Spleen (tissue), 11 donors: ENCODE measurements around the gene DOCK2. TPM values are rescaled to one million over a fixed set of nuclear protein-coding genes. Genes with fewer than 3 reads are reported as not detected.

Experiments used
- DNase-seq: peaks from one replicate; pipeline ENCODE4 v3.0.0-alpha.2; 2020
- H3K27ac ChIP-seq, 8 donors: fragments of 200-600 bp; sonication (generic) in 7 of 8; 1 replicate in 4 of 8; 2 replicates in 4 of 8; pipeline versions ENCODE4 v1.5.0 to v1.8.0; 2016 to 2021; ENCODE audit warnings: inconsistent platforms in 4 of 8, mild to moderate bottlenecking in 4 of 8, moderate library complexity in 1 of 8
- H3K27me3 ChIP-seq, 7 donors: fragments of 200-600 bp; sonication (generic) in 6 of 7; replicated peaks in 1 of 7; 1 replicate in 4 of 7; 2 replicates in 3 of 7; pipeline versions ENCODE4 v1.5.0 to v1.8.0; 2016 to 2021; ENCODE audit warnings: inconsistent platforms in 3 of 7, mild to moderate bottlenecking in 1 of 7
- H3K36me3 ChIP-seq, 6 donors: fragments of 200-600 bp; sonication (generic) in 5 of 6; 1 replicate in 4 of 6; 2 replicates in 2 of 6; pipeline versions ENCODE4 v1.5.0 to v1.8.0; 2016 to 2021; ENCODE audit warnings: inconsistent platforms in 2 of 6
- H3K4me1 ChIP-seq, 6 donors: fragments of 200-600 bp; sonication (generic) in 5 of 6; 1 replicate in 3 of 6; 2 replicates in 3 of 6; pipeline versions ENCODE4 v1.5.0 to v1.8.0; 2016 to 2021; ENCODE audit warnings: inconsistent platforms in 3 of 6
- H3K4me3 ChIP-seq, 8 donors: fragments of 200-600 bp; sonication (generic) in 7 of 8; 1 replicate in 4 of 8; 2 replicates in 4 of 8; pipeline versions ENCODE4 v1.5.0 to v1.8.0; 2016 to 2021; ENCODE audit warnings: inconsistent platforms in 4 of 8, mild to moderate bottlenecking in 4 of 8, moderate library complexity in 2 of 8
- H3K9me3 ChIP-seq, 8 donors: fragments of 200-600 bp; sonication (generic) in 7 of 8; 1 replicate in 4 of 8; 2 replicates in 4 of 8; pipeline versions ENCODE4 v1.5.0 to v1.8.0; 2016 to 2021; ENCODE audit warnings: inconsistent platforms in 4 of 8
- POLR2A ChIP-seq, 3 donors: fragments of 450-650 bp; IDR thresholded peaks; one replicate each; pipeline ENCODE4 v1.5.1; 2017; ENCODE audit warnings: antibody characterized with exemption in 3 of 3, mild to moderate bottlenecking in 1 of 3
- POLR2AphosphoS5 ChIP-seq, 3 donors: sonication (generic); formaldehyde crosslinking; IDR thresholded peaks; one replicate each; pipeline ENCODE4 v1.5.1; 2017; ENCODE audit warnings: antibody characterized with exemption in 3 of 3
- WGBS, 5 donors: extraction: QIAGEN DNeasy Blood & Tissue Kit in 3 of 5; methylation state at CpG; one replicate each; pipeline versions ENCODE4 v1.1.5 to v1.1.7; 2013 to 2018; 5-methylcytosine and 5-hydroxymethylcytosine counted together
- intact Hi-C: fragments of 100-400 bp; cut with DNase I; formaldehyde crosslinking; loops from one replicate; pipeline ENCODE4 v1.15.0; 2023; ENCODE audit warnings: low total_unique reads
- polyA plus RNA-seq, 3 donors: library from polyadenylated mRNA; stranded (reverse); fragments of 200-250 nt; gene quantifications; one replicate each; pipeline ENCODE4 v1.2.1, GENCODE V29; 2013
- total RNA-seq, 7 donors: library from RNA; depleted of rRNA in 3 of 7; stranded (reverse); fragments of >200 nt in 3 of 7; fragmentation: NEBNext Ultra II Directional in 4 of 7; extraction: Animal tissue kit (Norgen Biotek cat#: 25700) in 4 of 7; gene quantifications; one replicate each; pipeline versions ENCODE4 v1.1.0 to v1.2.1, GENCODE V29; 2016 to 2021
- TF ChIP-seq, protein P1 (sequence below), 11 experiments: fragments of 200-600 bp in 7 of 11; fragments of 450-650 bp in 4 of 11; sonication (generic) in 4 of 11; IDR thresholded peaks in 8 of 11; conservative IDR thresholded peaks in 3 of 11; 1 replicate in 7 of 11; 2 replicates in 4 of 11; pipeline versions ENCODE4 v1.4.0 to v1.8.0; 2016 to 2021; ENCODE audit warnings: antibody characterized with exemption in 11 of 11, inconsistent platforms in 4 of 11, mild to moderate bottlenecking in 1 of 11
- donor health status: healthy with polysubstance abuse.
- donor health status: DM: no; HTN: no; CAD: no; lungs with moderate emphysema.
- donor health status: DM: no; HTN: no; CAD: no.
- donor health status: Bipolar disorder and iron deficiency.
- donor health status: healthy.
- donor health status: DM: no; HTN: no; CAD: no.
- donor health status: DM: yes; HTN: yes; CAD: no.

Gene DOCK2
- total and polyA plus RNA-seq, 10 donors: 30.6 to 321 (median 198) TPM

DNA sequence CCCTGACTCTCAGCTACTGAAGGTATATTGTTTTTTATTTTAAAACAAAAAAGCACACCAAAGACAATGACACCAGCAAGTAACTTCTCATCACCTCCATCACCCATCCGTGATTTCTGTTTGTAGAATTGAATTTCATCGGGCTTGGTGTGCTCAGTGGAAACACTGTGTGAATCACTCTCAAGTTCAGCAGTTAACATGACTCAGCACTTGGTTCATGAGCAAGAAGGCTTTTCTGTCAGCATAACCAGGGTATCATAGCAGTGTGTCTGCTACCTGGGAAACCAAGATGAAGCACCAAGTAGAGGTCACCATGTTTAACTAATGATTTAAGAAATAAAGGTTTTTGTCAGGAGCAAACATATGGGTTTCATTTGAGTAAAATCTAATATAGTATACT lies 219.5 kb downstream of the DOCK2 start:
- Histone ChIP-seq H3K36me3 (peaks cover 0 to 33% (median 2%) of the 10 kb centered on the region in 6 donors), H3K27me3 (no peaks in the 10 kb centered on the region), H3K9me3 (peaks cover 0 to 17% (median 13%) of the 10 kb centered on the region in 8 donors), H3K4me3 (no peak overlapping the region), H3K27ac (no peak overlapping the region), H3K4me1 (peaks cover 0 to 3% (median 0%) of the 10 kb centered on the region in 6 donors)
- intact Hi-C loops: no loop called here
- DNase-seq: no peak
- 82 to 94% (median 89%) methylated on average over 2 of the region's 2 CpGs for WGBS, 5 donors
- TF ChIP-seq, protein P1, sequence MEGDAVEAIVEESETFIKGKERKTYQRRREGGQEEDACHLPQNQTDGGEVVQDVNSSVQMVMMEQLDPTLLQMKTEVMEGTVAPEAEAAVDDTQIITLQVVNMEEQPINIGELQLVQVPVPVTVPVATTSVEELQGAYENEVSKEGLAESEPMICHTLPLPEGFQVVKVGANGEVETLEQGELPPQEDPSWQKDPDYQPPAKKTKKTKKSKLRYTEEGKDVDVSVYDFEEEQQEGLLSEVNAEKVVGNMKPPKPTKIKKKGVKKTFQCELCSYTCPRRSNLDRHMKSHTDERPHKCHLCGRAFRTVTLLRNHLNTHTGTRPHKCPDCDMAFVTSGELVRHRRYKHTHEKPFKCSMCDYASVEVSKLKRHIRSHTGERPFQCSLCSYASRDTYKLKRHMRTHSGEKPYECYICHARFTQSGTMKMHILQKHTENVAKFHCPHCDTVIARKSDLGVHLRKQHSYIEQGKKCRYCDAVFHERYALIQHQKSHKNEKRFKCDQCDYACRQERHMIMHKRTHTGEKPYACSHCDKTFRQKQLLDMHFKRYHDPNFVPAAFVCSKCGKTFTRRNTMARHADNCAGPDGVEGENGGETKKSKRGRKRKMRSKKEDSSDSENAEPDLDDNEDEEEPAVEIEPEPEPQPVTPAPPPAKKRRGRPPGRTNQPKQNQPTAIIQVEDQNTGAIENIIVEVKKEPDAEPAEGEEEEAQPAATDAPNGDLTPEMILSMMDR (IDR thresholded peaks at IDR 0.05 in 8 of 11, conservative IDR thresholded peaks at IDR 0.05 in 3 of 11): no peak
- TF ChIP-seq POLR2A (IDR thresholded peaks at IDR 0.05): no peak
- no peak for TF ChIP-seq POLR2AphosphoS5 (IDR thresholded peaks at IDR 0.05)

DNA sequence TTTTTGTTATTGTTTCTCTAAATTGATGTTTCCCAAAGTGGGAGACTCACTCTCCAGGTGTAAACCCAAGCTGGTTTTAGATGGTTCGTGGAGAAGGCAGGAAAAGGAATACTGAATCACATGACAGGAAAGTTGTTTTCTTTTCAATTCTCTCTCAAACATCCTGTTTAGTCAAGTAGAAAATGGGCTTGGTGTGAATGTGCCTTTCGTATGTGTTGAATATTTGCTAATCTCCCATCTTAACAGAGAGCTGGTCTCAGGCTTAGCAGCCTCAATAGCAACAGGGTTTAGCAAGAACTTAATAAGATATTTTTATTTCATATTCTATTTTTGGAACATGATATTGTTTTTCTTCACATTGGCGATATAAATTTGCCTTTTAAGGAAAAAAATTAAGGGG lies 223.5 kb downstream of the DOCK2 start:
- H3K36me3 ChIP-seq: peaks cover 0 to 34% (median 10%) of the 10 kb centered on the region in 6 donors
- no peak for DNase-seq
- H3K4me1 ChIP-seq: peaks cover 0 to 3% (median 0%) of the 10 kb centered on the region in 6 donors
- H3K27ac ChIP-seq: no peak overlapping the region
- H3K4me3 ChIP-seq: no peak overlapping the region
- TF ChIP-seq POLR2AphosphoS5 (IDR thresholded peaks at IDR 0.05) (no peak), POLR2A (IDR thresholded peaks at IDR 0.05) (no peak)
- TF ChIP-seq, protein P1 (IDR thresholded peaks at IDR 0.05 in 8 of 11, conservative IDR thresholded peaks at IDR 0.05 in 3 of 11): no peak
- 58 to 70% (median 60%) methylated on average over 3 of the region's 3 CpGs for WGBS, 5 donors
- intact Hi-C loops: no loop called here
- no peaks in the 10 kb centered on the region for H3K9me3 ChIP-seq
- no peaks in the 10 kb centered on the region for H3K27me3 ChIP-seq

DNA sequence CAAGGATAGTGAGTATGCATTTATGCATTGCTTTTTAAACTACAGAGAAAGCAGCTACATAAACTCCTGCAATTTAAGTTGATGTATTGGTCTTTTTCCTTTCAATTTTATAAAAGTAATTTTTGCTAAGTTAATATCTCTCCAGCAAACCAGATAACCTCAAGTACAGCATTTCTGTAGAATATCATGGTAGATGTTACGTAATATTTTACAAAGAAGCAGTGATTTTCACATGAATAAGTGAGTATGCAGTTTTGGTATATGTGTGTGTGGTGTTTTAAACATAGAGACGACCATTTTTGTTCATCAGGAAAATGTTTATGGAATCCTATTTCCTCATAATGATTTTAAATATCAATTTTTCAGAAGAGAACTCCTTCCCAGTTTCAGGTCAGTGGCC lies 224.4 kb downstream of the DOCK2 start:
- peaks cover 0 to 42% (median 10%) of the 10 kb centered on the region in 6 donors for H3K36me3 ChIP-seq
- WGBS, 5 donors: 85 to 93% (median 91%) methylated on average over 2 of the region's 2 CpGs
- peaks cover 0 to under 1% (median 0%) of the 10 kb centered on the region in 6 donors for H3K4me1 ChIP-seq
- H3K27ac ChIP-seq: no peak overlapping the region
- no peak overlapping the region for H3K4me3 ChIP-seq
- TF ChIP-seq POLR2A (IDR thresholded peaks at IDR 0.05) (no peak), POLR2AphosphoS5 (IDR thresholded peaks at IDR 0.05) (no peak)
- TF ChIP-seq, protein P1 (IDR thresholded peaks at IDR 0.05 in 8 of 11, conservative IDR thresholded peaks at IDR 0.05 in 3 of 11): no peak
- no peaks in the 10 kb centered on the region for H3K27me3 ChIP-seq
- DNase-seq: no peak
- H3K9me3 ChIP-seq: no peaks in the 10 kb centered on the region
- intact Hi-C loops: no loop called here

DNA sequence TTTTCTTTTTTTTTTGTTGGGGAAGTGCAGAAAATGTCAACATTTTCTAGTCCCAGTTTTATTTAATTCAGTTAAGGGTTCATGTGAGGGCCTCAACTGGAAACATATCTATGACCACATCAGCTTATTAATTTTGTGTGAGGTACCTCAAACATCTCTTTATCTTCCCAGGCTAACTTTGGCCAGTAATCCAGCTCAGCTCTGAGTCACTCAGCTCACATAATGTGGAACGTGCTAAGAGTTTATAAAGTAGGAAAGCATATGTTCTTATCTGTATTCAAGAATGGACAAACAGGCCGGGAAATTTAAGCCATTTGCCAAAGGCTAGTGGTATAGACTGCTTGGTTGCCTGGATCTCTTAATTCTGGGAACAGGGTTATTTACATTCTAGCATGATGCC lies 224.9 kb downstream of the DOCK2 start:
- intact Hi-C loops: no loop called here
- TF ChIP-seq POLR2AphosphoS5 (IDR thresholded peaks at IDR 0.05) (no peak), POLR2A (IDR thresholded peaks at IDR 0.05) (no peak)
- TF ChIP-seq, protein P1 (IDR thresholded peaks at IDR 0.05 in 8 of 11, conservative IDR thresholded peaks at IDR 0.05 in 3 of 11): no peak
- no peak for DNase-seq
- H3K4me3 ChIP-seq: no peak overlapping the region
- no peaks in the 10 kb centered on the region for H3K9me3 ChIP-seq
- no peak overlapping the region for H3K27ac ChIP-seq
- WGBS, 5 donors: 92 to 99% (median 98%) methylated on average over 2 of the region's 2 CpGs
- H3K4me1 ChIP-seq: no peaks in the 10 kb centered on the region
- no peaks in the 10 kb centered on the region for H3K27me3 ChIP-seq
- H3K36me3 ChIP-seq: peaks cover 0 to 47% (median 13%) of the 10 kb centered on the region in 6 donors
